Lower leg skin (tissue), 4 donors: ENCODE results near the gene MINDY2. TPM values are rescaled to one million over a fixed set of nuclear protein-coding genes. Genes with fewer than 3 reads are reported as not detected.

ENCODE experiments used
- DNase-seq, 2 donors: peaks; one replicate each; pipeline ENCODE4 v3.0.0-alpha.2; 2019; ENCODE audit warnings: low spot score in 2 of 2
- H3K4me3 ChIP-seq: fragments of 200-600 bp; sonication (generic); 2 replicates; pipeline ENCODE4 v1.5.1; 2017; ENCODE audit warnings: mild to moderate bottlenecking, low read depth; ENCODE audit not compliant: poor library complexity, severe bottlenecking
- POLR2A ChIP-seq, 2 donors: fragments of 450-650 bp; IDR thresholded peaks; one replicate each; pipeline ENCODE4 v1.6.1; 2016 to 2017; ENCODE audit warnings: antibody characterized with exemption in 2 of 2, mild to moderate bottlenecking in 1 of 2, moderate library complexity in 1 of 2
- WGBS, 2 donors: methylation state at CpG; one replicate each; pipeline ENCODE4 v1.1.5; 2018; 5-methylcytosine and 5-hydroxymethylcytosine counted together
- intact Hi-C: fragments of 100-400 bp; cut with DNase I; formaldehyde crosslinking; loops from one replicate; pipeline ENCODE4 v1.15.0; 2023; ENCODE audit warnings: low total_unique reads
- total RNA-seq, 4 donors: library from RNA; depleted of rRNA; stranded (reverse); fragments of >200 nt; gene quantifications; one replicate each; pipeline ENCODE4 v1.1.0, GENCODE V29; 2016
- TF ChIP-seq, protein P1 (sequence below), 3 donors: fragments of 450-650 bp; IDR thresholded peaks; one replicate each; pipeline ENCODE4 v1.5.1; 2016; ENCODE audit warnings: antibody characterized with exemption in 3 of 3, mild to moderate bottlenecking in 3 of 3, moderate library complexity in 2 of 3

Gene MINDY2
- total RNA-seq, 4 donors from 2014 or later, result 17.9 to 30.5 (median 23.4) TPM

- no peak for DNase-seq
- intact Hi-C loops, result no loop called here
- H3K4me3 ChIP-seq, result no peak overlapping the region
- no peak for TF ChIP-seq POLR2A (IDR thresholded peaks at IDR 0.05)
- TF ChIP-seq, protein P1, sequence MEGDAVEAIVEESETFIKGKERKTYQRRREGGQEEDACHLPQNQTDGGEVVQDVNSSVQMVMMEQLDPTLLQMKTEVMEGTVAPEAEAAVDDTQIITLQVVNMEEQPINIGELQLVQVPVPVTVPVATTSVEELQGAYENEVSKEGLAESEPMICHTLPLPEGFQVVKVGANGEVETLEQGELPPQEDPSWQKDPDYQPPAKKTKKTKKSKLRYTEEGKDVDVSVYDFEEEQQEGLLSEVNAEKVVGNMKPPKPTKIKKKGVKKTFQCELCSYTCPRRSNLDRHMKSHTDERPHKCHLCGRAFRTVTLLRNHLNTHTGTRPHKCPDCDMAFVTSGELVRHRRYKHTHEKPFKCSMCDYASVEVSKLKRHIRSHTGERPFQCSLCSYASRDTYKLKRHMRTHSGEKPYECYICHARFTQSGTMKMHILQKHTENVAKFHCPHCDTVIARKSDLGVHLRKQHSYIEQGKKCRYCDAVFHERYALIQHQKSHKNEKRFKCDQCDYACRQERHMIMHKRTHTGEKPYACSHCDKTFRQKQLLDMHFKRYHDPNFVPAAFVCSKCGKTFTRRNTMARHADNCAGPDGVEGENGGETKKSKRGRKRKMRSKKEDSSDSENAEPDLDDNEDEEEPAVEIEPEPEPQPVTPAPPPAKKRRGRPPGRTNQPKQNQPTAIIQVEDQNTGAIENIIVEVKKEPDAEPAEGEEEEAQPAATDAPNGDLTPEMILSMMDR (IDR thresholded peaks at IDR 0.05), result no peak
- WGBS, 2 donors, result 43 to 58% methylated on average over 2 of the region's 2 CpGs
Observed at GRCh38 chr15:58734859-58735258, 36.2 kb upstream of the MINDY2 start.

- no peak for TF ChIP-seq POLR2A (IDR thresholded peaks at IDR 0.05)
- TF ChIP-seq, protein P1 (IDR thresholded peaks at IDR 0.05), result no peak
- intact Hi-C loops, result no loop called here
- DNase-seq, result no peak
- 47 to 51% methylated on average over 2 of the region's 2 CpGs for WGBS, 2 donors
- no peak overlapping the region for H3K4me3 ChIP-seq
Observed at GRCh38 chr15:58736018-58736643, 35.0 kb upstream of the MINDY2 start.

DNA sequence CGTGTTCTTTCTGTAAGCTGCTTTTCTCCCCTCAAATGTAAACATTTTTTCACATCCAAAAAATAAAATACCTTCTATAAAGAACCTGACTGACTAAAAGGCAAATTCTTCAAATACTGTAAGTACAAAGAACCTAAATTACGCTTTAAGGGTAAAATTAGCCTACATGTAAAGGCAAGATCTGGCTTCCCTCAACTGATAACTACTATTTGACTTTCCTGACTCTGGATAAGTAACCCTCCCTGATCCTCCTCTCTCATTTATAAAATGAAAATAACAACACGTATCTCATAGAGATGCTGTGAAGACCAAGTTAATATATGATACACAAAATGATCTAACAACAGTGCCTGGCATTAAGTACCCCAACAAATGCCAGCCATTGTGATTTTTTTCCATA is 33.8 kb upstream of the MINDY2 start:
- DNase-seq, result no peak
- H3K4me3 ChIP-seq, result no peak overlapping the region
- intact Hi-C loops, result no loop called here
- TF ChIP-seq, protein P1 (IDR thresholded peaks at IDR 0.05), result no peak
- no peak for TF ChIP-seq POLR2A (IDR thresholded peaks at IDR 0.05)
- whole genome bisulfite sequencing, 2 donors, result 91 to 94% methylated on average over 3 of the region's 3 CpGs

DNA sequence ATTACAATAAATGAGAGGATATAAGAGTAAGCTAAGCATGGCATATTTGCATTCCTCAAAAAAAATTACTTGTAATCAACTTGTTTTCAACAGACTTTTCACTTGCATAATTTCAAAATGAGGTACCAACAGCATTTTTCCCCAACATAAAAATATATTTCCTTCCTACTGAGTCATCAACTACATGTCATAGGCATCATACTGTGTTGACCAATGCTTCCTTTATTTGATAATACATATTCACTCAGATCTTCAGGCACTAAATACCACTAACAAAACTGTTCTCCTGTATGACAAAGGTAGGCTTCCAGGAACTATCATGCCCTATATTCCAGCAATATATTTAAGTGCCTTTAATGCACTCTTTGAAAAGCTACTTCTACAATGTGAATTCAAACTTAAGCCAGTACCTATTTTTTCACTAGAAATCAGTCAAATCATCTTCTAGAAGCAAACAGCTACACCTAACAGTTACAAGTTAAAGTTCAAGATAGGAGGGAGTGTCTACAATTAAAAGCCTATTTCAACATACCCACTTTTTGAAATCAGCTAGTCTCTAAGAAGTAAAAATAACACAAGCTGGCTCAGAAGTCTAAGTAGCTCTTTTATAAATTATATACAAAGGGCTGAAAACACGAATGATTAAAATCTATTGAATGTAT is 32.9 kb upstream of the MINDY2 start:
- no peak overlapping the region for H3K4me3 ChIP-seq
- 59 to 72% methylated on average over 1 of the region's 1 CpG for WGBS, 2 donors
- intact Hi-C loops, result no loop called here
- TF ChIP-seq POLR2A (IDR thresholded peaks at IDR 0.05), result no peak
- TF ChIP-seq, protein P1 (IDR thresholded peaks at IDR 0.05), result no peak
- DNase-seq, result no peak

- no peak overlapping the region for H3K4me3 ChIP-seq
- intact Hi-C loops, result no loop called here
- WGBS, 2 donors, result 66 to 70% methylated on average over 4 of the region's 4 CpGs
- no peak for DNase-seq
- TF ChIP-seq POLR2A (IDR thresholded peaks at IDR 0.05), result no peak
- TF ChIP-seq, protein P1 (IDR thresholded peaks at IDR 0.05), result no peak
Observed at GRCh38 chr15:58740436-58740835, 30.7 kb upstream of the MINDY2 start.
